H1 (cell line): ENCODE results near the gene SH3PXD2A. TPM values are rescaled to one million over a fixed set of nuclear protein-coding genes. Genes with fewer than 3 reads are reported as not detected.
A peak's percentile ranks its signal among the peaks of the same experiment; 100 is the strongest.

ENCODE experiments used
- CTCF ChIA-PET: fragments of 300-600 bp; sonication (Branson Sonifier 250); formaldehyde crosslinking; loops from one replicate; lab custom pipeline; 2021; ENCODE audit not compliant: partially characterized antibody; lab: Charles Lee
- POLR2A ChIA-PET: fragments of 300-600 bp; sonication (Branson Sonifier 250); formaldehyde crosslinking; loops from one replicate; lab custom pipeline; 2021; ENCODE audit warnings: inconsistent platforms; ENCODE audit not compliant: partially characterized antibody; lab: Charles Lee
- DNase-seq, 2 experiments: peaks; one replicate each; pipeline versions ENCODE4 v3.0.0 to v3.0.0-alpha.2; 2010 to 2022; ENCODE audit warnings: low spot score in 2 of 2, low read depth in 1 of 2, mixed read lengths in 1 of 2
- FAIRE-seq: peaks from 2 replicates; lab custom pipeline; 2011; peaks lifted over from hg19 to GRCh38; lab: Jason Lieb, UNC
- H2AFZ ChIP-seq: 2 replicates; pipeline ENCODE4 v1.8.1; 2012; ENCODE audit warnings: low read length, inconsistent platforms
- H2AK5ac ChIP-seq: 2 replicates; pipeline ENCODE4 v1.6.1; 2013; ENCODE audit warnings: low read depth, low read length
- H2BK120ac ChIP-seq: replicated peaks from 2 replicates; pipeline ENCODE3; 2013; ENCODE audit warnings: low read depth, low read length, inconsistent platforms
- H2BK12ac ChIP-seq: 2 replicates; pipeline ENCODE4 v1.6.1; 2013; ENCODE audit warnings: low read depth, low read length
- H2BK15ac ChIP-seq: 2 replicates; pipeline ENCODE4 v1.6.1; 2013; ENCODE audit warnings: low read length
- H2BK20ac ChIP-seq: 2 replicates; pipeline ENCODE4 v1.6.1; 2013; ENCODE audit warnings: low read length
- H2BK5ac ChIP-seq: 2 replicates; pipeline ENCODE4 v1.6.1; 2013; ENCODE audit warnings: low read depth, low read length
- H3K14ac ChIP-seq: 2 replicates; pipeline ENCODE4 v1.6.1; 2013; ENCODE audit warnings: inconsistent platforms; ENCODE audit not compliant: insufficient read length
- H3K18ac ChIP-seq: 2 replicates; pipeline ENCODE4 v1.6.1; 2013; ENCODE audit warnings: low read length; ENCODE audit errors: extremely low read depth
- H3K23ac ChIP-seq: 2 replicates; pipeline ENCODE4 v1.6.1; 2013; ENCODE audit warnings: inconsistent platforms; ENCODE audit not compliant: insufficient read length
- H3K23me2 ChIP-seq: 2 replicates; pipeline ENCODE4 v1.6.1; 2013; ENCODE audit warnings: low read depth, low read length
- H3K27ac ChIP-seq: 2 replicates; pipeline ENCODE4 v1.6.1; 2011; ENCODE audit warnings: low read depth, low read length, inconsistent platforms
- H3K27me3 ChIP-seq, 4 experiments: replicated peaks in 1 of 4; 1 replicate in 1 of 4; 2 replicates in 3 of 4; pipeline versions ENCODE4 v1.6.1 to v1.8.1; 2011 to 2013; ENCODE audit warnings: low read length in 3 of 4, mild to moderate bottlenecking in 3 of 4, inconsistent platforms in 2 of 4, mixed read lengths in 2 of 4, moderate library complexity in 1 of 4; ENCODE audit not compliant: control insufficient read depth in 3 of 4, insufficient read depth in 3 of 4; ENCODE audit errors: extremely low read depth in 1 of 4
- H3K36me3 ChIP-seq, 4 experiments: 2 replicates each; pipeline versions ENCODE4 v1.6.1 to v1.8.1; 2011 to 2013; ENCODE audit warnings: mild to moderate bottlenecking in 4 of 4, low read length in 3 of 4, moderate library complexity in 2 of 4, control low read depth in 1 of 4, inconsistent platforms in 1 of 4; ENCODE audit not compliant: insufficient read depth in 4 of 4, control insufficient read depth in 2 of 4
- H3K4ac ChIP-seq: replicated peaks from 2 replicates; pipeline ENCODE3; 2013; ENCODE audit warnings: low read length, low read depth, mixed read lengths, inconsistent platforms; ENCODE audit not compliant: insufficient read length
- H3K4me1 ChIP-seq, 4 experiments: replicated peaks in 1 of 4; 1 replicate in 1 of 4; 2 replicates in 3 of 4; pipeline versions ENCODE4 v1.6.1 to v1.8.1; 2011 to 2013; ENCODE audit warnings: low read length in 3 of 4, inconsistent platforms in 2 of 4, mixed read lengths in 1 of 4; ENCODE audit not compliant: insufficient read depth in 4 of 4, control insufficient read depth in 3 of 4
- H3K4me2 ChIP-seq, 2 experiments: 2 replicates each; pipeline versions ENCODE4 v1.6.1 to v1.8.1; 2011 to 2013; ENCODE audit warnings: low read depth in 2 of 2, low read length in 2 of 2, control low read depth in 1 of 2, inconsistent platforms in 1 of 2, mild to moderate bottlenecking in 1 of 2; ENCODE audit not compliant: insufficient read depth in 1 of 2
- H3K4me3 ChIP-seq, 4 experiments: fragments of 200-600, 300-600 bp in 1 of 4; sonication (generic), shearing (Covaris generic), sonication (Bioruptor Twin) in 1 of 4; 2 replicates each; pipeline versions ENCODE4 v1.5.1 to v1.8.1; 2011 to 2016; ENCODE audit warnings: low read length in 4 of 4, low read depth in 3 of 4, control low read depth in 2 of 4, inconsistent platforms in 2 of 4, mild to moderate bottlenecking in 2 of 4, mixed read lengths in 1 of 4, moderate library complexity in 1 of 4; ENCODE audit not compliant: insufficient read depth in 2 of 4; ENCODE audit errors: extremely low read depth in 1 of 4
- H3K56ac ChIP-seq: replicated peaks from 2 replicates; pipeline ENCODE3; 2013; ENCODE audit warnings: low read depth, mild to moderate bottlenecking, mixed read lengths, low read length, inconsistent platforms; ENCODE audit not compliant: insufficient read length
- H3K79me1 ChIP-seq: 2 replicates; pipeline ENCODE4 v1.6.1; 2013; ENCODE audit warnings: low read depth, low read length, control low read depth
- H3K79me2 ChIP-seq, 2 experiments: 2 replicates each; pipeline versions ENCODE4 v1.6.1 to v1.8.1; 2012 to 2013; ENCODE audit warnings: low read length in 2 of 2, mild to moderate bottlenecking in 2 of 2, inconsistent platforms in 1 of 2; ENCODE audit not compliant: insufficient read depth in 2 of 2, control insufficient read depth in 1 of 2
- H3K9ac ChIP-seq, 4 experiments: replicated peaks in 1 of 4; 1 replicate in 1 of 4; 2 replicates in 3 of 4; pipeline versions ENCODE4 v1.6.1 to v1.8.1; 2011 to 2013; ENCODE audit warnings: low read depth in 3 of 4, low read length in 3 of 4, control low read depth in 2 of 4, mild to moderate bottlenecking in 2 of 4, moderate library complexity in 2 of 4, inconsistent platforms in 1 of 4; ENCODE audit errors: extremely low read depth in 1 of 4
- H3K9me3 ChIP-seq, 2 experiments: 2 replicates each; pipeline versions ENCODE4 v1.6.1 to v1.8.1; 2012 to 2013; ENCODE audit warnings: mild to moderate bottlenecking in 2 of 2, moderate library complexity in 2 of 2, control low read depth in 1 of 2, inconsistent platforms in 1 of 2, low read depth in 1 of 2, low read length in 1 of 2, mixed read lengths in 1 of 2; ENCODE audit not compliant: insufficient read depth in 2 of 2
- H4K20me1 ChIP-seq, 2 experiments: replicated peaks in 1 of 2; 2 replicates each; pipeline versions ENCODE3 to v1.8.1; 2011 to 2013; ENCODE audit warnings: inconsistent platforms in 2 of 2, low read length in 2 of 2, mild to moderate bottlenecking in 1 of 2; ENCODE audit not compliant: insufficient read depth in 2 of 2, control insufficient read depth in 1 of 2
- H4K5ac ChIP-seq: 2 replicates; pipeline ENCODE4 v1.6.1; 2013; ENCODE audit warnings: low read length, low read depth, mixed read lengths, inconsistent platforms; ENCODE audit not compliant: insufficient read length
- H4K8ac ChIP-seq: 2 replicates; pipeline ENCODE4 v1.8.0; 2013; ENCODE audit warnings: mild to moderate bottlenecking, moderate library complexity, low read length, inconsistent platforms; ENCODE audit not compliant: insufficient read depth; ENCODE audit errors: extremely low read depth
- H4K91ac ChIP-seq: replicated peaks from 2 replicates; pipeline ENCODE3; 2013; ENCODE audit warnings: low read length, mixed read lengths, inconsistent platforms; ENCODE audit not compliant: insufficient read length
- EZH2 ChIP-seq: fragments of 200-600 bp; sonication (generic); IDR thresholded peaks from 2 replicates; pipeline ENCODE4 v1.7.1; 2012; ENCODE audit warnings: low read depth, mild to moderate bottlenecking, moderate library complexity, low read length, inconsistent platforms; ENCODE audit not compliant: severe bottlenecking
- POLR2A ChIP-seq, 2 experiments: IDR thresholded peaks; 1 replicate in 1 of 2; 2 replicates in 1 of 2; pipeline ENCODE4 v1.6.1; 2011; ENCODE audit warnings: low read depth in 2 of 2, low read length in 2 of 2, mild to moderate bottlenecking in 2 of 2; ENCODE audit errors: control extremely low read depth in 1 of 2
- RAD21 ChIP-seq, 2 experiments: IDR thresholded peaks in 1 of 2; conservative IDR thresholded peaks in 1 of 2; 2 replicates each; pipeline ENCODE4 v1.6.1; 2011; ENCODE audit warnings: low read depth in 2 of 2, low read length in 2 of 2, improper control_type of control experiment in 1 of 2, inconsistent platforms in 1 of 2, mild to moderate bottlenecking in 1 of 2, moderate library complexity in 1 of 2
- SIN3A ChIP-seq, 2 experiments: IDR thresholded peaks in 1 of 2; conservative IDR thresholded peaks in 1 of 2; 2 replicates each; pipeline ENCODE4 v1.6.1; 2011 to 2012; ENCODE audit warnings: low read length in 2 of 2, improper control_type of control experiment in 1 of 2, low read depth in 1 of 2, mild to moderate bottlenecking in 1 of 2
- TBP ChIP-seq: IDR thresholded peaks from 2 replicates; pipeline ENCODE4 v1.6.1; 2011; ENCODE audit warnings: low read depth, low read length, improper control_type of control experiment
- YY1 ChIP-seq: IDR thresholded peaks from 2 replicates; pipeline ENCODE4 v1.6.1; 2011; ENCODE audit warnings: low read depth, mild to moderate bottlenecking, low read length
- WGBS, 2 experiments: shearing (Covaris generic) in 1 of 2; methylation state at CpG; one replicate each; pipeline versions ENCODE4 v1.1.6 to v1.1.7; 2013 to 2015; ENCODE audit warnings: low lambda C conversion rate in 2 of 2, mixed read lengths in 2 of 2, inconsistent platforms in 1 of 2, low coverage in 1 of 2, missing lambda C conversion rate in 1 of 2; ENCODE audit not compliant: insufficient replicate concordance in 2 of 2, insufficient coverage in 1 of 2, insufficient read length in 1 of 2; ENCODE audit errors: extremely low coverage in 1 of 2, missing lambda C conversion rate in 1 of 2; 5-methylcytosine and 5-hydroxymethylcytosine counted together
- polyA plus RNA-seq, 7 experiments: library from polyadenylated mRNA; depleted of rRNA in 3 of 7; stranded (reverse) in 5 of 7; unstranded in 2 of 7; fragments of >200 nt in 5 of 7; fragments of 200-250 nt in 2 of 7; gene quantifications; 1 replicate in 5 of 7; 2 replicates in 1 of 7; 4 replicates in 1 of 7; pipeline versions ENCODE4 v1.2.1 to v1.2.3, GENCODE V29; 2011 to 2013; ENCODE audit warnings: missing spikeins in 2 of 7, mixed read lengths in 2 of 7
- total RNA-seq: library from RNA; stranded (reverse); fragmentation: NEBNext Ultra II Directional; extraction: Animal tissue kit (Norgen Biotek cat#: 25700); gene quantifications from 2 replicates; pipeline ENCODE4 v1.2.1, GENCODE V29; 2021

SH3PXD2A gene
- total and polyA plus RNA-seq, 2 of the 8 experiments (the other 6 are each of a cell fraction or from before 2014, with no cell fraction given) = 5.4 to 16.3 TPM

GRCh38 chr10:103737735-103738367 lies 117.5 kb downstream of the SH3PXD2A start:
- no peak overlapping the region for H2BK120ac ChIP-seq
- H3K14ac ChIP-seq = no peak overlapping the region
- H3K23ac ChIP-seq = no peak overlapping the region
- no peak overlapping the region for H2BK20ac ChIP-seq
- no peaks in the 10 kb centered on the region for H3K36me3 ChIP-seq
- no peaks in the 10 kb centered on the region for H3K9me3 ChIP-seq
- H2AK5ac ChIP-seq = no peak overlapping the region
- no peak overlapping the region for H2BK12ac ChIP-seq
- no peaks in the 10 kb centered on the region for H3K27me3 ChIP-seq
- H4K20me1 ChIP-seq = no peaks in the 10 kb centered on the region
- H3K4me1 ChIP-seq = peaks cover 0 to 9% (median 5%) of the 10 kb centered on the region in 4 experiments; a peak in 6 of 7 replicates
- H4K91ac ChIP-seq = no peak overlapping the region
- H4K5ac ChIP-seq = no peak overlapping the region
- ChIA-PET CTCF (interaction anchor here (0.7 to 23.1 kb wide), 22 partner anchors 8 to 150 kb away, joined by 3 to 304 read pairs (median 4); no protein-coding TSS in a partner anchor), POLR2A (interaction anchor here (1.1 kb wide), 1 partner anchor 20 kb away, joined by 3 read pairs; no protein-coding TSS in a partner anchor)
- H3K23me2 ChIP-seq = no peaks in the 10 kb centered on the region
- 0 out of 2 replicates have a peak overlapping the region, but pooled peaks have one; percentile 9 for H2BK15ac ChIP-seq
- H3K4me2 ChIP-seq = no peak overlapping the region
- no peak overlapping the region for H3K9ac ChIP-seq
- H3K56ac ChIP-seq = no peak overlapping the region
- DNase-seq = no peak
- no peaks in the 10 kb centered on the region for H3K79me2 ChIP-seq
- WGBS, 2 experiments = 88% methylated on average over 14 of the region's 14 CpGs; no CpG with 5 or more reads in 1 of the 2 experiments
- no peaks in the 10 kb centered on the region for H3K79me1 ChIP-seq
- no peak overlapping the region for H3K4me3 ChIP-seq
- H3K18ac ChIP-seq = no peak overlapping the region
- H2AFZ ChIP-seq = no peak overlapping the region
- H4K8ac ChIP-seq = no peak overlapping the region
- FAIRE-seq = no peak
- H3K4ac ChIP-seq = no peak overlapping the region
- H3K27ac ChIP-seq = no peak overlapping the region
- H2BK5ac ChIP-seq = no peak overlapping the region
- no peak for TF ChIP-seq SIN3A (conservative IDR thresholded peaks at IDR 0.05 in 1 of 2, IDR thresholded peaks at IDR 0.05 in 1 of 2; ENCODE audit: low read depth in 1 of 2, low read length in 2 of 2)
- TF ChIP-seq TBP = no peak
- no peak for TF ChIP-seq EZH2
- no peak for TF ChIP-seq POLR2A (IDR thresholded peaks at IDR 0.05; ENCODE audit: control extremely low read depth in 1 of 2, low read depth in 2 of 2, low read length in 2 of 2)
- TF ChIP-seq RAD21 (IDR thresholded peaks at IDR 0.05 in 1 of 2, conservative IDR thresholded peaks at IDR 0.05 in 1 of 2; ENCODE audit: low read depth in 2 of 2, low read length in 2 of 2) = no peak
- TF ChIP-seq YY1 = no peak
